GM18907 (cell line): ENCODE results near the gene CCDC102A.
"Not testable (repeated sequence)": the region's sequence is repeated elsewhere in the genome, so short reads cannot be mapped to it uniquely, and the experiment has no call there.

Source experiments
- ATAC-seq: cut with Tn5 transposase; IDR thresholded peaks from one replicate; pipeline ENCODE4 v1.9.1; 2021; ENCODE audit warnings: mild to moderate bottlenecking, moderate library complexity; ENCODE audit not compliant: unreplicated experiment

CCDC102A gene

GRCh38 chr16:57536306-57537193 lies at the start of gene CCDC102A:
TSS of gene CCDC102A (minus strand) at chr16:57536571. CDS start at chr16:57529177, 7,394 bp downstream.
- ATAC-seq, result peak; percentile 20

- ATAC-seq, result no peak
Measured at GRCh38 chr16:57585051-57585687, 48.8 kb upstream of the CCDC102A start.

GRCh38 chr16:57579361-57579665 lies 42.9 kb upstream of the CCDC102A start:
- no peak for ATAC-seq

- ATAC-seq, result no peak
Measured at GRCh38 chr16:57578521-57579360, 42.4 kb upstream of the CCDC102A start.

- ATAC-seq, result no peak
Measured at GRCh38 chr16:57577691-57578224, 41.4 kb upstream of the CCDC102A start.

GRCh38 chr16:57577214-57577613 lies 40.8 kb upstream of the CCDC102A start:
- no peak for ATAC-seq

- peak; percentile 78 for ATAC-seq
Measured at GRCh38 chr16:57576429-57576870, 40.1 kb upstream of the CCDC102A start.

GRCh38 chr16:57575468-57576277 lies 39.3 kb upstream of the CCDC102A start:
- no peak for ATAC-seq

GRCh38 chr16:57574646-57575467 lies 38.5 kb upstream of the CCDC102A start:
- ATAC-seq, result no peak

- no peak for ATAC-seq
Measured at GRCh38 chr16:57574086-57574485, 37.7 kb upstream of the CCDC102A start.

- ATAC-seq, result no peak
Measured at GRCh38 chr16:57572978-57573728, 36.8 kb upstream of the CCDC102A start.

GRCh38 chr16:57571098-57571497 lies 34.7 kb upstream of the CCDC102A start:
- ATAC-seq, result no peak

GRCh38 chr16:57570301-57571070 lies 34.1 kb upstream of the CCDC102A start:
- no peak for ATAC-seq

GRCh38 chr16:57569306-57569946 lies 33.1 kb upstream of the CCDC102A start:
- no peak for ATAC-seq

- ATAC-seq, result not testable (repeated sequence)
Measured at GRCh38 chr16:57568772-57569171, 32.4 kb upstream of the CCDC102A start.

- ATAC-seq, result no peak
Measured at GRCh38 chr16:57568173-57568678, 31.9 kb upstream of the CCDC102A start.

GRCh38 chr16:57567691-57568090 lies 31.3 kb upstream of the CCDC102A start:
- ATAC-seq, result no peak
